Thoracic aorta (tissue), 2 donors: Measurements from ENCODE around the gene DIS3L. TPM values are rescaled to one million over a fixed set of nuclear protein-coding genes. Genes with fewer than 3 reads are reported as not detected.
A peak's percentile ranks its signal among the peaks of the same experiment; 100 is the strongest.

Experiments used
- ATAC-seq: fragments of 150-250 bp; one replicate; pipeline ENCODE4 v1.8.0; 2017; ENCODE audit warnings: low read depth; ENCODE audit not compliant: insufficient number of reproducible peaks, low FRiP score
- DNase-seq: peaks from one replicate; pipeline ENCODE4 v3.0.0-alpha.2; 2020; ENCODE audit warnings: low spot score
- H3K27ac ChIP-seq, 2 donors: fragments of 200-600 bp; sonication (generic); 1 replicate in 1 of 2; 2 replicates in 1 of 2; pipeline ENCODE4 v1.5.1; 2016; ENCODE audit warnings: mild to moderate bottlenecking in 2 of 2, moderate library complexity in 2 of 2
- H3K27me3 ChIP-seq: fragments of 200-600 bp; sonication (generic); replicated peaks from 2 replicates; pipeline ENCODE4 v1.6.0; 2016; ENCODE audit warnings: mild to moderate bottlenecking; ENCODE audit not compliant: insufficient read depth
- H3K36me3 ChIP-seq: fragments of 200-600 bp; sonication (generic); one replicate; pipeline ENCODE4 v1.5.1; 2016
- H3K4me1 ChIP-seq, 2 donors: fragments of 200-600 bp; sonication (generic); 1 replicate in 1 of 2; 2 replicates in 1 of 2; pipeline versions ENCODE4 v1.5.1 to v1.6.0; 2016; ENCODE audit warnings: low read depth in 2 of 2, mild to moderate bottlenecking in 1 of 2; ENCODE audit not compliant: control insufficient read depth in 1 of 2
- H3K4me3 ChIP-seq: fragments of 200-600 bp; sonication (generic); 2 replicates; pipeline ENCODE4 v1.5.1; 2016; ENCODE audit warnings: mild to moderate bottlenecking
- H3K9me3 ChIP-seq: fragments of 200-600 bp; sonication (generic); 2 replicates; pipeline ENCODE4 v1.5.1; 2016
- total RNA-seq, 2 donors: library from RNA; depleted of rRNA; stranded (reverse); fragments of >200 nt; gene quantifications; one replicate each; pipeline versions ENCODE4 v1.1.0 to v1.2.3, GENCODE V29; 2016
- TF ChIP-seq, protein P1 (sequence below): fragments of 200-600 bp; sonication (generic); IDR thresholded peaks from one replicate; pipeline ENCODE4 v1.5.1; 2019; ENCODE audit warnings: antibody characterized with exemption

The DIS3L gene
- total RNA-seq, 2 donors from 2014 or later, result 36.8 to 45.1 TPM

DNA sequence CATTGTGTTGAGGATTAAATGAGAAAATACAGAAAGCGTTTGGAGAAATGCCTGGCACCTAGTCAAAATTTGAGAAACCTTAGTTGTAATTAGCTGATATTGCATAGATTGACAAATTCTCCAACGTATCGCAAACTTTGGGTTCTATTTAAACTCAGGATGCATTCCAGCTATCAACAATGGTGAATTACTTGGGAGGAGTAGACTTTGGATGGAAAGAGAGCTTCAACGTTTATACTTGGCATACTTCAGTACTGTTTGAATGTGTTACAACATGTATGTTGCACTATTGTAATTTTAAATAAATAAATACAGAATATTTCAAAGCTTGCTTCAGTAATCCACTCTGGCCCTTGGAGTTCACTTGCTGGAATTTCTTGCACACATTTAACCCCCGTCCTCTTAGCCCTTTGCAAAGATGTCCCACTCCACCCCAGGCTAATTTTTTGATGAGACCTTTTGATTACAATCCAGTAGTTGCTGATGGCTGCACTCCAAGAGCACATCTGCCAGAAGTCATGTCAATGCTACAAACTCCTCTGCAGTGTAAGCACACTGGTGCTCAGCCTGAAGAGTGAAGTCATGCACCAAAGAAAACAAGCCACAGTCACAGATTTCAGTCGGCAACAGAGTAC, 4.7 kb upstream of the DIS3L start:
- TF ChIP-seq, protein P1, sequence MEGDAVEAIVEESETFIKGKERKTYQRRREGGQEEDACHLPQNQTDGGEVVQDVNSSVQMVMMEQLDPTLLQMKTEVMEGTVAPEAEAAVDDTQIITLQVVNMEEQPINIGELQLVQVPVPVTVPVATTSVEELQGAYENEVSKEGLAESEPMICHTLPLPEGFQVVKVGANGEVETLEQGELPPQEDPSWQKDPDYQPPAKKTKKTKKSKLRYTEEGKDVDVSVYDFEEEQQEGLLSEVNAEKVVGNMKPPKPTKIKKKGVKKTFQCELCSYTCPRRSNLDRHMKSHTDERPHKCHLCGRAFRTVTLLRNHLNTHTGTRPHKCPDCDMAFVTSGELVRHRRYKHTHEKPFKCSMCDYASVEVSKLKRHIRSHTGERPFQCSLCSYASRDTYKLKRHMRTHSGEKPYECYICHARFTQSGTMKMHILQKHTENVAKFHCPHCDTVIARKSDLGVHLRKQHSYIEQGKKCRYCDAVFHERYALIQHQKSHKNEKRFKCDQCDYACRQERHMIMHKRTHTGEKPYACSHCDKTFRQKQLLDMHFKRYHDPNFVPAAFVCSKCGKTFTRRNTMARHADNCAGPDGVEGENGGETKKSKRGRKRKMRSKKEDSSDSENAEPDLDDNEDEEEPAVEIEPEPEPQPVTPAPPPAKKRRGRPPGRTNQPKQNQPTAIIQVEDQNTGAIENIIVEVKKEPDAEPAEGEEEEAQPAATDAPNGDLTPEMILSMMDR, result no peak
- DNase-seq (no peak), ATAC-seq (no peak)
- H3K27me3 ChIP-seq, result no peaks in the 10 kb centered on the region
- no peaks in the 10 kb centered on the region for H3K36me3 ChIP-seq
- H3K9me3 ChIP-seq, result no peaks in the 10 kb centered on the region
- H3K4me3 ChIP-seq, result no peak overlapping the region
- no peak overlapping the region for H3K27ac ChIP-seq
- peaks cover 7 to 14% of the 10 kb centered on the region in 2 donors for H3K4me1 ChIP-seq

DNA sequence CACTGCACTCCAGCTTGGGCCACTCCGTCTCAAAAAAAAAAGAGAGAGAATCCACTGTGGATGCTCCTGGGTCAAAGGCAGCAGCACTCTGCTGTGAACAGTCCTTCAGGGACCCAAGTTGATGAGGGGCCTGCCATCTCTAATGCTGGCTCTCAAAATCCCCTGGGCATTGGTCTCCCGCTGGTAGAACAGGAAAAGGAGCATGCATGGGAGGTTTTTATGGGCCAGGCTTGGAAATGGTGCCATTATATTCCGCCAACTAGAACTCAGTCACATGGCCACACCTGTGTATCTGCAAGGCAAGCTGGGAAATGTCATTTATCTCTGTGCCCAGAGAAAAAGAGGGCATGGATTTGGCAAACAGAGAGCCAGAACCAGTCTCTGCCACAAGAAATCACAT, 3.4 kb upstream of the DIS3L start:
- no peak for DNase-seq
- Histone ChIP-seq H3K4me1 (peaks cover 9 to 23% of the 10 kb centered on the region in 2 donors), H3K9me3 (no peaks in the 10 kb centered on the region), H3K27ac (no peak overlapping the region), H3K27me3 (no peaks in the 10 kb centered on the region), H3K4me3 (no peak overlapping the region), H3K36me3 (no peaks in the 10 kb centered on the region)
- ATAC-seq, result no peak
- TF ChIP-seq, protein P1, result no peak

GRCh38 chr15:66290518-66290917, 2.9 kb upstream of the DIS3L start:
- no peaks in the 10 kb centered on the region for H3K9me3 ChIP-seq
- H3K27me3 ChIP-seq, result no peaks in the 10 kb centered on the region
- H3K36me3 ChIP-seq, result no peaks in the 10 kb centered on the region
- ATAC-seq, result no peak
- DNase-seq, result no peak
- H3K4me1 ChIP-seq, result peaks cover 12 to 28% of the 10 kb centered on the region in 2 donors
- no peak overlapping the region for H3K27ac ChIP-seq
- H3K4me3 ChIP-seq, result no peak overlapping the region
- TF ChIP-seq, protein P1, result no peak

DNA sequence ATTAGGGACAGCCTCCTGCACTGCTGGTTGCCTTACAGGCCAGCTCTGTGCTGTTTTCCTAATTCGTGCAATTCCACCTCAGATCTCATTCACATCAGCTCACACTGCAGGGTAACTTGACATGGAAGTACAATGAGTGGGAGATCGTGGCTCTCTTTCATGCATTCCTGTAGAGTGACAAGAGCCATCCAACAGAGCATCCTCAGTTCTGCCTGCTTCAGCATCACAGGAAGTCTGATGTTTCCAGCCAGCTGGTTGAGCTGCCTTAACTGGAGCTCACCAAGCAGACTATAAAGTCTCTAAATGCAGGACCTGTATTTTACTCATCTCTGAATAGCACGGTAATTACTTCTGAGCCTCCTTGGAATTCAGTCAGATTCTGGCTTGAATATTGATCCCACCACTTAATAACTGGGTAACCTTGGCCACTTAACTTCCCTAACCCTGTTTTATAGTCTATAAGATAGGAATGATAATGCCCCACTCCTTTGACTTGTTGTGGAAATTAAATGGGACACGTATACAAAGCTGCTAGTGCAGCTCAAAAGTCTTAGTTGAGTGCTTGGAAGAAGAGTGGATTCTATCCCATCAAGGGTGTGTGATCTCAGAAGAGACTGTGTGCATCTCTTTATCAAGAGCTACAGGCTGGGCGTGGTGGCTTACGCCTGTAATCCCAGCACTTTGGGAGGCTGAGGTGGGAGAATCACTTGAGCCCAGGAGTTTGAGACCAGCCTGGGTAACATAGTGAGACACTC, 1.4 kb upstream of the DIS3L start:
- no peaks in the 10 kb centered on the region for H3K9me3 ChIP-seq
- no peaks in the 10 kb centered on the region for H3K36me3 ChIP-seq
- TF ChIP-seq, protein P1, result no peak
- DNase-seq (no peak), ATAC-seq (no peak)
- no peaks in the 10 kb centered on the region for H3K27me3 ChIP-seq
- H3K27ac ChIP-seq, result peak overlapping the region; percentile 83 to 88
- peaks cover 12 to 30% of the 10 kb centered on the region in 2 donors for H3K4me1 ChIP-seq
- H3K4me3 ChIP-seq, result peak overlapping the region; percentile 88

- H3K27ac ChIP-seq, result peak overlapping the region; percentile 83 to 88
- no peak for DNase-seq
- H3K36me3 ChIP-seq, result no peaks in the 10 kb centered on the region
- TF ChIP-seq, protein P1, result no peak
- peak overlapping the region; percentile 88 for H3K4me3 ChIP-seq
- ATAC-seq, result no peak
- H3K9me3 ChIP-seq, result no peaks in the 10 kb centered on the region
- H3K27me3 ChIP-seq, result no peaks in the 10 kb centered on the region
- peaks cover 12 to 30% of the 10 kb centered on the region in 2 donors for H3K4me1 ChIP-seq
Measured at GRCh38 chr15:66292571-66293418, 573 bp upstream of the DIS3L start.
